Keratinocyte (primary cell): Measurements from ENCODE around the gene BTNL3.

ENCODE experiments used
- CTCF ChIP-seq, 3 experiments: IDR thresholded peaks in 1 of 3; conservative IDR thresholded peaks in 1 of 3; optimal IDR thresholded peaks in 1 of 3; 2 replicates in 2 of 3; 3 replicates in 1 of 3; pipeline versions ENCODE3 to v1.5.1; 2011; ENCODE audit warnings: low read length in 3 of 3, mild to moderate bottlenecking in 3 of 3, moderate library complexity in 2 of 3, control low read depth in 1 of 3, inconsistent platforms in 1 of 3; ENCODE audit not compliant: insufficient read depth in 2 of 3; ENCODE audit errors: extremely low read depth in 1 of 3
- EZH2 ChIP-seq: IDR thresholded peaks from one replicate; pipeline ENCODE4 v1.6.1; 2012; ENCODE audit warnings: inconsistent platforms, mild to moderate bottlenecking, low read length, moderate library complexity

DNA sequence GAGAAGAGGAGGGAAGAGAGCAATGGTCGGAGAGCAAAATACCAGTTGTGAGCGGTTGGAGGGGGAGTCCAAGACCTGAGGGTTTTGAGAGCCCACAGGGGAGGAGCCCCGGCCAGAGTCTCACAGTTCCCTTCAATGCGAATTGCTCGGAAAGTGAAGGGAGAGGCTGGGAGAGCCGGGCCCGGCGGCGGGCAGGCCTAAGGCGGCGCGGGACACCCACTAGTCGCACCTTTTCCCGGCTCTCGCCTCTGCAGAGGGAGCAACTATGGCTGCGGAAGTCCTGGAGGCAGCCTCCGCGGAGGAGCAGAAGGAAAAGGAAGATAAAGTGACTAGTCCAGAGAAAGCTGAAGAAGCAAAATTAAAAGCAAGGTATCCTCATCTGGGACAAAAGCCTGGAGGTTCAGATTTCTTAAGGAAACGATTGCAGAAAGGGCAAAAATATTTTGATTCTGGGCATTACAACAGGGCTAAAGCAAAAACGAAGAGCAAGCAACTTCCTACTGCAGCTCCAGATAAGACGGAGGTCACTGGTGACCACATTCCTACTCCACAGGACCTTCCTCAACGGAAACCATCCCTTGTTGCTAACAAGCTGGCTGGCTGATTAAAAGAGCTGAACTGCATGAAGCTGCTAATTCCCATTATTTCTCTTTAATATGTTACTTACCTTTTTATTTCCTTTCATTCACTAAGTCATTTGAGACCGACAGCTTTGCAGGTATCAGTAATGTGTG is 6.5 kb upstream of the BTNL3 start:
- TF ChIP-seq CTCF (optimal IDR thresholded peaks at IDR 0.05 in 1 of 3, IDR thresholded peaks at IDR 0.05 in 1 of 3, conservative IDR thresholded peaks at IDR 0.05 in 1 of 3; ENCODE audit: extremely low read depth in 1 of 3, insufficient read depth in 2 of 3, low read length in 3 of 3), result no peak
- TF ChIP-seq EZH2, result no peak
